GM23248 (cell line): ENCODE results near the gene RGMA. TPM values are rescaled to one million over a fixed set of nuclear protein-coding genes. Genes with fewer than 3 reads are reported as not detected.

Experiments used
- DNase-seq: peaks from one replicate; pipeline ENCODE4 v3.0.0-alpha.2; 2015
- H2AFZ ChIP-seq: fragments of 200-600 bp; sonication (generic); 2 replicates; pipeline ENCODE4 v1.6.1; 2016; ENCODE audit warnings: antibody characterized with exemption
- H3F3A ChIP-seq: fragments of 200-600 bp; sonication (generic); 2 replicates; pipeline ENCODE4 v1.6.1; 2016; ENCODE audit warnings: mild to moderate bottlenecking, antibody characterized with exemption, mixed run types; ENCODE audit not compliant: insufficient read depth
- H3K27ac ChIP-seq: fragments of 200-600 bp; sonication (generic); 2 replicates; pipeline ENCODE4 v1.5.1; 2016; ENCODE audit warnings: mild to moderate bottlenecking
- H3K27me3 ChIP-seq: fragments of 200-600 bp; sonication (generic); replicated peaks from 2 replicates; pipeline ENCODE4 v1.6.1; 2016; ENCODE audit warnings: mild to moderate bottlenecking; ENCODE audit not compliant: insufficient read depth
- H3K36me3 ChIP-seq: fragments of 200-600 bp; sonication (generic); 2 replicates; pipeline ENCODE4 v1.6.1; 2016; ENCODE audit warnings: low read depth, mild to moderate bottlenecking
- H3K4me1 ChIP-seq: fragments of 200-600 bp; sonication (generic); 2 replicates; pipeline ENCODE4 v1.6.1; 2016; ENCODE audit warnings: mild to moderate bottlenecking; ENCODE audit not compliant: insufficient read depth
- H3K4me2 ChIP-seq: fragments of 200-600 bp; sonication (generic); one replicate; pipeline ENCODE4 v1.6.1; 2016; ENCODE audit warnings: mild to moderate bottlenecking; ENCODE audit not compliant: unreplicated experiment
- H3K4me3 ChIP-seq: fragments of 200-600 bp; sonication (generic); 2 replicates; pipeline ENCODE4 v1.5.1; 2016; ENCODE audit warnings: mild to moderate bottlenecking
- H3K79me2 ChIP-seq: fragments of 200-600 bp; sonication (generic); 2 replicates; pipeline ENCODE4 v1.6.1; 2016; ENCODE audit warnings: mild to moderate bottlenecking; ENCODE audit not compliant: insufficient read depth
- H3K9ac ChIP-seq: fragments of 200-600 bp; sonication (generic); 2 replicates; pipeline ENCODE4 v1.6.1; 2016; ENCODE audit warnings: mild to moderate bottlenecking
- H3K9me2 ChIP-seq: fragments of 200-600 bp; sonication (generic); 2 replicates; pipeline ENCODE4 v1.6.1; 2016; ENCODE audit warnings: mixed run types, mild to moderate bottlenecking, moderate library complexity; ENCODE audit not compliant: insufficient read depth
- H3K9me3 ChIP-seq: fragments of 200-600 bp; sonication (generic); one replicate; pipeline ENCODE4 v1.6.1; 2017; ENCODE audit warnings: low read depth
- H4K20me1 ChIP-seq: fragments of 200-600 bp; sonication (generic); 2 replicates; pipeline ENCODE4 v1.6.0; 2016; ENCODE audit not compliant: insufficient read depth
- EZH2 ChIP-seq: fragments of 200-600 bp; sonication (generic); IDR thresholded peaks from 2 replicates; pipeline ENCODE4 v1.6.1; 2018; ENCODE audit warnings: antibody characterized with exemption, mild to moderate bottlenecking; ENCODE audit not compliant: insufficient read depth, poor library complexity, severe bottlenecking
- EZH2phosphoT487 ChIP-seq: fragments of 200-600 bp; sonication (generic); IDR thresholded peaks from 2 replicates; pipeline ENCODE4 v1.6.1; 2018; ENCODE audit warnings: antibody characterized with exemption, moderate library complexity, mild to moderate bottlenecking, low read depth; ENCODE audit not compliant: insufficient read depth
- WGBS, 2 experiments: methylation state at CpG; one replicate each; pipeline ENCODE4 v1.1.6; 2015 to 2017; ENCODE audit warnings: low lambda C conversion rate in 2 of 2, low coverage in 1 of 2; ENCODE audit errors: missing lambda C conversion rate in 2 of 2; 5-methylcytosine and 5-hydroxymethylcytosine counted together
- in situ Hi-C: fragments of 300-500 bp; cut with MboI; formaldehyde crosslinking; loops from 2 replicates; pipeline ENCODE4 v1.15.0; 2020
- polyA plus RNA-seq: library from polyadenylated mRNA; unstranded; fragments of >200 nt; fragmentation: Nextera tagmentation; extraction: Ambion mirVana; gene quantifications from 2 replicates; pipeline ENCODE4 v1.2.1, GENCODE V29; 2016
- total RNA-seq: library from RNA; depleted of rRNA; stranded (reverse); fragments of >200 nt; shearing (Covaris generic); gene quantifications from 2 replicates; pipeline ENCODE4 v1.2.3, GENCODE V29; 2014

Gene RGMA
- total and polyA plus RNA-seq, 2 experiments from 2014 or later = 0.76 to 0.84 TPM

DNA sequence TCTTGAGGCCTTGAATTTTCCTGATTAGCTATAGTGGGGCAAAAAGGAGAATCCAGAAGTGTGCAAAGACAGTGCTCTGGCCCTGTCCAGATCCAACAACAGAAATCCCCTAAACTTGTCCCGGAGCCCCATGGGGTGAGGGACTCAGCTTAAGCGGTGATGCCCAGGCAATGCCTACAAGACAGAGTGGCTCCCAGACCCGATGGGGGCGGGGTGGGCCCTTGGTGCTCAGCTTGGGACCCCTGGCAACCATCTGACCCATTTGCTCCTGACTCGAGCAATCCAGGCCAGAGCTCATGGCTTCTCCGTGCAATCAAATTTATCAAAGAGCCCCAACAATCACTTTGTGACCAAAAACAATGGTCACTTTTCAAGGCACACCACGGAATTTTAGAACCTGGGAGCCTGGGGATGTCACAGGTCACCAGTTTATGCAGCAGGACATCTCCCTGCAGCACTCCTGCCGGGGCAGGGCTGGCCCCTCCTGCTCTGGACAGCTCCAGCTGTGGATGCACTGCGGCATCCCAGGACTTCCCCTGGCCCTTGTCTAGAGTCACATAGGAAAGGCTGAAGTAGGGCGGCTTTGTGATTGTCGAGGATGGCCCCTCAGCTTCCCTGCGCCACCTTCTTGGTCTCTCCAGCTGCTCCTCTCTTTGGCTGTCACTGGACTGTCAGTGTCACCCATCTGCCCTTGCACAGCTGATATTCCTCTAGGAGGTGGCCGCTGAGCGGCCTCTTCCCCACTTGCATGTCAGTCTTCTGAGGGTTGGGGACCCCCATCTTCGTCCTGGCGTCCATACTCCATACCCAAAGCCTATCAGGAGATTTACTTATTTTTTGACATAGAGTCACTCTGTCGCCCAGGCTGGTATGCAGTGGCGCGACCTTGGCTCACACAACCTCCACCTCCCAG is 28.4 kb downstream of the RGMA start:
- Histone ChIP-seq H3K79me2 (no peaks in the 10 kb centered on the region), H3K4me3 (no peak overlapping the region), H3K4me2 (no peak overlapping the region), H3K9me3 (no peaks in the 10 kb centered on the region), H3K9ac (no peak overlapping the region), H4K20me1 (no peaks in the 10 kb centered on the region), H3K4me1 (peaks cover 9% of the 10 kb centered on the region), H3K9me2 (no peaks in the 10 kb centered on the region), H2AFZ (no peak overlapping the region), H3K27ac (no peak overlapping the region), H3K36me3 (no peaks in the 10 kb centered on the region), H3F3A (peaks cover 5% of the 10 kb centered on the region; the same call in 1 of the 2 replicates), H3K27me3 (peaks cover 6% of the 10 kb centered on the region; the same call in 1 of the 2 replicates)
- in situ Hi-C loops = no loop called here
- no peak for DNase-seq
- TF ChIP-seq EZH2 = no peak
- TF ChIP-seq EZH2phosphoT487 = no peak
- WGBS, 2 experiments = 76 to 80% methylated on average over 18 to 19 of the region's 19 CpGs

DNA sequence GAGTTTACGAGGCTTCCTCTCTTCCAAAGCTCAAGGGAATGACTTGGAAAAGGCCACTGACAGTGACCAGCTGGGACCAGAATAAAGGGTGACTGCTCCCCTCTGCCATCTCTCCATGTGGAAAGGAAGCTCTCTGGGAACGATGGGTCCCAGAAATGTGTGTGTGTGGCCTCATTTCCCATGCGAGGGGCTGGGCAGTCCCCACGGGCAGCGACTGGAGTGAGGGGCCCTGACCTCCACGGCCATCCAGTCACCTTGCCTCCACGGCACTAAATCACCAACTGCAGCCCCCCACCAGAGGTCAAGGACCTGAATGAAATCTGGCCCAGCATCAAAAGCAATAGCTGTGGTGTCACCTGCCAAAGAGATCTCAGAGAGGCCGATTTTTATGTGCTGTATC is 29.6 kb downstream of the RGMA start:
- Histone ChIP-seq H3K9ac (no peak overlapping the region), H3K4me2 (no peak overlapping the region), H3K27me3 (peaks cover 6% of the 10 kb centered on the region; the same call in 1 of the 2 replicates), H3K79me2 (no peaks in the 10 kb centered on the region), H2AFZ (no peak overlapping the region), H3K4me3 (no peak overlapping the region), H3K36me3 (no peaks in the 10 kb centered on the region), H3K9me3 (no peaks in the 10 kb centered on the region), H3K9me2 (no peaks in the 10 kb centered on the region), H3F3A (peaks cover 5% of the 10 kb centered on the region; the same call in 1 of the 2 replicates), H4K20me1 (no peaks in the 10 kb centered on the region), H3K27ac (no peak overlapping the region), H3K4me1 (peaks cover 9% of the 10 kb centered on the region)
- in situ Hi-C loops = no loop called here
- 67 to 70% methylated on average over 8 of the region's 8 CpGs for WGBS, 2 experiments
- no peak for TF ChIP-seq EZH2phosphoT487
- no peak for TF ChIP-seq EZH2
- DNase-seq = no peak

GRCh38 chr15:93058904-93059427 is 30.0 kb downstream of the RGMA start:
- no peaks in the 10 kb centered on the region for H3K79me2 ChIP-seq
- no peaks in the 10 kb centered on the region for H4K20me1 ChIP-seq
- no peak for DNase-seq
- H3K9me2 ChIP-seq = no peaks in the 10 kb centered on the region
- H3K36me3 ChIP-seq = no peaks in the 10 kb centered on the region
- 63 to 66% methylated on average over 18 of the region's 18 CpGs for WGBS, 2 experiments
- H3K9ac ChIP-seq = no peak overlapping the region
- H3K4me2 ChIP-seq = no peak overlapping the region
- H3K4me3 ChIP-seq = no peak overlapping the region
- TF ChIP-seq EZH2 (no peak), EZH2phosphoT487 (no peak)
- peaks cover 9% of the 10 kb centered on the region for H3K4me1 ChIP-seq
- peaks cover 5% of the 10 kb centered on the region; the same call in 1 of the 2 replicates for H3F3A ChIP-seq
- H3K27me3 ChIP-seq = peaks cover 6% of the 10 kb centered on the region; the same call in 1 of the 2 replicates
- no peaks in the 10 kb centered on the region for H3K9me3 ChIP-seq
- H2AFZ ChIP-seq = no peak overlapping the region
- H3K27ac ChIP-seq = no peak overlapping the region
- in situ Hi-C loops = no loop called here

- in situ Hi-C loops = no loop called here
- no peak for DNase-seq
- 55 to 60% methylated on average over 8 of the region's 8 CpGs for WGBS, 2 experiments
Measured at GRCh38 chr15:93058128-93058527, 30.9 kb downstream of the RGMA start.

More at GRCh38 chr15:93058128-93058527, 30.9 kb downstream of the RGMA start:
- H3K36me3 ChIP-seq = no peaks in the 10 kb centered on the region
- H3K9me2 ChIP-seq = no peaks in the 10 kb centered on the region
- H3K27me3 ChIP-seq = 0 out of 2 replicates have a peak, but pooled peaks cover 1% of the 10 kb centered on the region
- no peaks in the 10 kb centered on the region for H3K79me2 ChIP-seq
- no peak overlapping the region for H3K4me3 ChIP-seq
- no peak overlapping the region for H3K4me2 ChIP-seq
- no peak overlapping the region for H3K27ac ChIP-seq
- no peak overlapping the region for H2AFZ ChIP-seq
- TF ChIP-seq EZH2phosphoT487 = no peak
- peaks cover 9% of the 10 kb centered on the region for H3K4me1 ChIP-seq
- no peaks in the 10 kb centered on the region for H3K9me3 ChIP-seq
- peaks cover 5% of the 10 kb centered on the region; the same call in 1 of the 2 replicates for H3F3A ChIP-seq
- H3K9ac ChIP-seq = no peak overlapping the region
- no peaks in the 10 kb centered on the region for H4K20me1 ChIP-seq
